Astrocyte of the spinal cord (primary cell): Measurements from ENCODE around the gene CBFA2T3.

Experiments used
- DNase-seq: peaks from one replicate; pipeline ENCODE4 v3.0.0; 2011; ENCODE audit warnings: low read depth, low spot score
- H3K4me3 ChIP-seq: 2 replicates; pipeline ENCODE4 v1.5.1; 2011; ENCODE audit warnings: low read depth, mild to moderate bottlenecking, low read length, moderate library complexity
- in situ Hi-C: cut with HindIII; loops from 2 replicates; pipeline ENCODE4 v1.10.0; 2017; ENCODE audit warnings: low sequenced_read_pairs
- TF ChIP-seq, protein P1 (sequence below): IDR thresholded peaks from 2 replicates; pipeline ENCODE4 v1.5.1; 2012; ENCODE audit warnings: low read depth, mild to moderate bottlenecking, low read length, inconsistent platforms

CBFA2T3 gene

GRCh38 chr16:88927010-88927409 lies 50.0 kb downstream of the CBFA2T3 start:
- in situ Hi-C loops, result no loop called here
- no peak for DNase-seq
- TF ChIP-seq, protein P1, sequence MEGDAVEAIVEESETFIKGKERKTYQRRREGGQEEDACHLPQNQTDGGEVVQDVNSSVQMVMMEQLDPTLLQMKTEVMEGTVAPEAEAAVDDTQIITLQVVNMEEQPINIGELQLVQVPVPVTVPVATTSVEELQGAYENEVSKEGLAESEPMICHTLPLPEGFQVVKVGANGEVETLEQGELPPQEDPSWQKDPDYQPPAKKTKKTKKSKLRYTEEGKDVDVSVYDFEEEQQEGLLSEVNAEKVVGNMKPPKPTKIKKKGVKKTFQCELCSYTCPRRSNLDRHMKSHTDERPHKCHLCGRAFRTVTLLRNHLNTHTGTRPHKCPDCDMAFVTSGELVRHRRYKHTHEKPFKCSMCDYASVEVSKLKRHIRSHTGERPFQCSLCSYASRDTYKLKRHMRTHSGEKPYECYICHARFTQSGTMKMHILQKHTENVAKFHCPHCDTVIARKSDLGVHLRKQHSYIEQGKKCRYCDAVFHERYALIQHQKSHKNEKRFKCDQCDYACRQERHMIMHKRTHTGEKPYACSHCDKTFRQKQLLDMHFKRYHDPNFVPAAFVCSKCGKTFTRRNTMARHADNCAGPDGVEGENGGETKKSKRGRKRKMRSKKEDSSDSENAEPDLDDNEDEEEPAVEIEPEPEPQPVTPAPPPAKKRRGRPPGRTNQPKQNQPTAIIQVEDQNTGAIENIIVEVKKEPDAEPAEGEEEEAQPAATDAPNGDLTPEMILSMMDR, result no peak
- no peak overlapping the region for H3K4me3 ChIP-seq

GRCh38 chr16:88926374-88926990 lies 50.5 kb downstream of the CBFA2T3 start:
- in situ Hi-C loops, result no loop called here
- DNase-seq, result no peak
- no peak overlapping the region for H3K4me3 ChIP-seq
- TF ChIP-seq, protein P1, result no peak

DNA sequence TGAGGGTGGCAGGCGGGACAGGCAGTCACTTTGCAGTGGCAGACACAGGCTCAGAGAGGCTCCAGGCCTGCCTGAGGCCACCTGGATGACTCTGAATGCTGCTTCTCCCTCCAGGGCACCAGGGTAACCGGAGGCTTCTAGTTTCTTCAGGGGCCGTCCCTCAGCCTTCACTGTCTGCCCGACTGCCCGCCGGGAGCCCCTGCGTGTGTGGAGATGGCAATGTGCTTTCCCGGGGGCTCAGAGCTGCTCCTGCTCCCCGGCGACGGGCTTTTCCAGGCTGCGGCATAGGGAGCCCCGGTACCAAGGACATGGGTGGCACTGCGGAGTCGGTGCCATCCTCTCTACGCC lies 51.5 kb downstream of the CBFA2T3 start:
- in situ Hi-C loops, result no loop called here
- no peak for DNase-seq
- H3K4me3 ChIP-seq, result no peak overlapping the region
- TF ChIP-seq, protein P1, result no peak

- peak; percentile 82 for DNase-seq
- H3K4me3 ChIP-seq, result no peak overlapping the region
- in situ Hi-C loops, result no loop called here
- TF ChIP-seq, protein P1, result peak; percentile 55
These were observed 52.0 kb downstream of the CBFA2T3 start for GRCh38 chr16:88924834-88925539.

DNA sequence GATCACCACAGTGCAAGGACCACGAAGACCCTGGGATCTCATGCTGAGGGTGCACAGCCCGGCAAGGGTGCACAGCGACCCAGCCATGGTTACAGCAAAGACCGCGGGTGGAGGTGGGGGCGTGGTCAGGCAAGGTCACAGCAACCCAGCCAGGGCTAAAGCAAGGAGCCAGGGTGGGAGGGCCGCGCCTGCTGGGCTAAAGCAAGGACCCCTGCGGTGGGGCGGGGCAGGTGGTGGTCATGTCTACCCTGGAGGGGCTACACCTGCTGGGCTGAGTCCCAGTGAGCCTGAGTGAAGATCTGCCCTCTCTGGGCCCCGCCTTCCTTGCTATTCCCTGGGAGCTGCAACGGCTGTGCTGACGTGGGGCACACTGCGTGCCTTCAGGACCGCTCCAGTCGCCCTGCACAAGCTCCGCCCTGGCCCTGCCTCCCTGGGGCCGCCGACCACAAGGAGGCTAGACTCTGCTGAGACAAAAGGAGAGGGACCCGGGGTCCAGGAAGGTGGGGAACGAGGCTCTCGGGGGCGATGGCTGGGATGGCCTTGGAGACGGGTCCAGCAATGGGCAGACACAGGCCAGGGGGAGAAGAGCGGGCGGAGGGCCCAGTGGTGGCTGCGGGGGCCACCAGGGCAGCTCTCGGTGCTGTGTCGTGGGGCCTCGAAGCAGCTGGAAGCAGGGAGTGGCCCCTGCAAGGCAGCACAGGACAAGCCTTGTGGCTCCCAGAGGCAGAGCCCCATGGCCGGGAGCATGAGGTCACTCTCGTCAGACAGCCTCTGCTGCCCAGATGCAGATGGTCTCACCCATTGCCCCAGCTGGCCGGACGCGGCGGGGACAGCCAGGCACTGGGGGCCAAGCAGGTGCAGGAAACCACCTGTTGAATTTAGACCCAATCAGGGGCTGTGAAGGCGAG lies 52.8 kb downstream of the CBFA2T3 start:
- H3K4me3 ChIP-seq, result no peak overlapping the region
- in situ Hi-C loops, result no loop called here
- DNase-seq, result no peak
- TF ChIP-seq, protein P1, result no peak

DNA sequence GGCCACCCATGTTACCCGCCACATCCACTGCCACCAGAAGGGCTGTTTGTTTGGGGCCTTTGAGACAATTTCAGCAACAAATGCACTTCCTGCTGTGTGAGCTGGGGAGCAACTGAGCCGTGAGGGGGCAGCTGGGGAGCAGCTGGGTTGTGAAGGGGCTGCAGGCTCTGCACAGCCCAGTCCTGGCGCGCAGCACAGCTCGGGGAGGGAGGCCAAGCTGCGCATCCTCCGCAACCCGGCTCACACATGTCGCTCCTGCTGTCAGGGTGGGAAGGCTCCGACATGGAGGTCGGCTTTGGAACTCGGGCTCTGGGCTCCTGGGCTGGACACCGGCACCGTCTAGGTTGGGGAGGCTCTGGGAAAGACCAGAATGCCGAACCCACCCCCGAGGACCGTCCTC lies 53.6 kb downstream of the CBFA2T3 start:
- DNase-seq, result no peak
- no peak overlapping the region for H3K4me3 ChIP-seq
- in situ Hi-C loops, result no loop called here
- TF ChIP-seq, protein P1, result no peak
